Fibroblast of pulmonary artery (primary cell): ENCODE measurements around the gene SLC6A8.

Experiments used
- DNase-seq: peaks from one replicate; pipeline ENCODE4 v3.0.0-alpha.2; 2010; ENCODE audit warnings: low read depth
- H3K4me3 ChIP-seq: replicated peaks from 2 replicates; pipeline ENCODE4 v1.5.1; 2011; ENCODE audit warnings: low read depth, mild to moderate bottlenecking, control low read depth, low read length, moderate library complexity
- CTCF ChIP-seq: IDR thresholded peaks from 2 replicates; pipeline ENCODE4 v1.5.1; 2011; ENCODE audit warnings: mild to moderate bottlenecking, control low read depth, low read length, inconsistent platforms; ENCODE audit errors: missing control alignments

The SLC6A8 gene

GRCh38 chrX:153733651-153734240 lies 46.0 kb downstream of the SLC6A8 start:
- no peak for TF ChIP-seq CTCF
- no peak overlapping the region for H3K4me3 ChIP-seq
- DNase-seq: no peak

GRCh38 chrX:153734871-153735270 lies 47.1 kb downstream of the SLC6A8 start:
- no peak overlapping the region for H3K4me3 ChIP-seq
- TF ChIP-seq CTCF: no peak
- DNase-seq: no peak

GRCh38 chrX:153735274-153735673 lies 47.5 kb downstream of the SLC6A8 start:
- no peak overlapping the region for H3K4me3 ChIP-seq
- no peak for DNase-seq
- no peak for TF ChIP-seq CTCF

GRCh38 chrX:153736071-153736820 lies 48.5 kb downstream of the SLC6A8 start:
- no peak overlapping the region for H3K4me3 ChIP-seq
- no peak for DNase-seq
- TF ChIP-seq CTCF: no peak

- TF ChIP-seq CTCF: no peak
Observed at GRCh38 chrX:153736871-153737441, 49.2 kb downstream of the SLC6A8 start.

GRCh38 chrX:153738056-153738605 lies 50.4 kb downstream of the SLC6A8 start:
- no peak overlapping the region for H3K4me3 ChIP-seq
- TF ChIP-seq CTCF: no peak
- no peak for DNase-seq

More at GRCh38 chrX:153736871-153737441, 49.2 kb downstream of the SLC6A8 start:
- no peak overlapping the region for H3K4me3 ChIP-seq
- DNase-seq: no peak
